Trophoblast cell (in vitro differentiated cells and primary cell): ENCODE results near the gene MYO15A. TPM values are rescaled to one million over a fixed set of nuclear protein-coding genes. Genes with fewer than 3 reads are reported as not detected.

ENCODE experiments used
- DNase-seq, 2 donors: peaks; one replicate each; pipeline ENCODE4 v3.0.0-alpha.2; 2016
- H2AFZ ChIP-seq: 2 replicates; pipeline ENCODE4 v1.6.1; 2013; ENCODE audit warnings: low read length, moderate library complexity, mild to moderate bottlenecking; ENCODE audit not compliant: insufficient read depth, poor library complexity
- H2AK5ac ChIP-seq: 2 replicates; pipeline ENCODE4 v1.6.1; 2013; ENCODE audit warnings: mild to moderate bottlenecking, low read length
- H2BK120ac ChIP-seq: 2 replicates; pipeline ENCODE4 v1.6.1; 2013; ENCODE audit warnings: low read length, mild to moderate bottlenecking, moderate library complexity; ENCODE audit not compliant: insufficient read depth, poor library complexity
- H2BK12ac ChIP-seq: 2 replicates; pipeline ENCODE4 v1.6.1; 2013; ENCODE audit warnings: mild to moderate bottlenecking, low read length, moderate library complexity
- H2BK5ac ChIP-seq: 2 replicates; pipeline ENCODE4 v1.6.1; 2013; ENCODE audit warnings: low read length, low read depth, moderate library complexity, mild to moderate bottlenecking; ENCODE audit not compliant: poor library complexity
- H3K14ac ChIP-seq: 2 replicates; pipeline ENCODE4 v1.6.1; 2013; ENCODE audit warnings: mild to moderate bottlenecking, low read length
- H3K18ac ChIP-seq: 2 replicates; pipeline ENCODE4 v1.6.1; 2013; ENCODE audit warnings: mild to moderate bottlenecking, low read length
- H3K23ac ChIP-seq: 2 replicates; pipeline ENCODE4 v1.6.1; 2013; ENCODE audit warnings: low read length
- H3K27ac ChIP-seq: 2 replicates; pipeline ENCODE4 v1.5.1; 2013; ENCODE audit warnings: low read depth, mild to moderate bottlenecking, inconsistent platforms, low read length, moderate library complexity
- H3K27me3 ChIP-seq: 2 replicates; pipeline ENCODE4 v1.6.1; 2013; ENCODE audit warnings: inconsistent platforms, mild to moderate bottlenecking, low read length, moderate library complexity; ENCODE audit not compliant: insufficient read depth
- H3K36me3 ChIP-seq, 2 experiments: 1 replicate in 1 of 2; 2 replicates in 1 of 2; pipeline ENCODE4 v1.6.1; 2013; ENCODE audit warnings: low read length in 2 of 2, mild to moderate bottlenecking in 2 of 2, moderate library complexity in 1 of 2; ENCODE audit not compliant: insufficient read depth in 2 of 2, control insufficient read depth in 1 of 2
- H3K4ac ChIP-seq: 2 replicates; pipeline ENCODE4 v1.6.1; 2013; ENCODE audit warnings: low read depth, mild to moderate bottlenecking, low read length, moderate library complexity
- H3K4me1 ChIP-seq, 2 experiments: 1 replicate in 1 of 2; 2 replicates in 1 of 2; pipeline ENCODE4 v1.6.1; 2013; ENCODE audit warnings: low read length in 2 of 2, mild to moderate bottlenecking in 2 of 2, moderate library complexity in 1 of 2; ENCODE audit not compliant: insufficient read depth in 2 of 2, control insufficient read depth in 1 of 2
- H3K4me2 ChIP-seq: 2 replicates; pipeline ENCODE4 v1.6.1; 2013; ENCODE audit warnings: inconsistent platforms, mild to moderate bottlenecking, low read length, moderate library complexity
- H3K4me3 ChIP-seq: 2 replicates; pipeline ENCODE4 v1.5.1; 2013; ENCODE audit warnings: mild to moderate bottlenecking, low read depth, low read length, inconsistent platforms
- H3K79me1 ChIP-seq: one replicate; pipeline ENCODE4 v1.6.1; 2013; ENCODE audit warnings: low read length
- H3K79me2 ChIP-seq: 2 replicates; pipeline ENCODE4 v1.6.1; 2013; ENCODE audit warnings: low read length, mild to moderate bottlenecking; ENCODE audit not compliant: control insufficient read depth, insufficient read depth, poor library complexity
- H3K9ac ChIP-seq: 2 replicates; pipeline ENCODE4 v1.6.1; 2013; ENCODE audit warnings: mild to moderate bottlenecking, low read length
- H3K9me3 ChIP-seq: 2 replicates; pipeline ENCODE4 v1.6.1; 2013; ENCODE audit warnings: low read depth, mild to moderate bottlenecking, control low read depth, inconsistent platforms, low read length; ENCODE audit not compliant: insufficient read depth
- H4K12ac ChIP-seq: 2 replicates; pipeline ENCODE4 v1.6.1; 2013; ENCODE audit warnings: low read depth, mild to moderate bottlenecking, low read length, moderate library complexity
- H4K8ac ChIP-seq: 2 replicates; pipeline ENCODE4 v1.6.1; 2013; ENCODE audit warnings: low read depth, mild to moderate bottlenecking, low read length, moderate library complexity
- H4K91ac ChIP-seq: one replicate; pipeline ENCODE4 v1.6.1; 2013; ENCODE audit warnings: low read depth, mild to moderate bottlenecking, low read length, moderate library complexity
- WGBS: extraction: QIAGEN DNeasy Blood & Tissue Kit; methylation state at CpG from one replicate; pipeline ENCODE4 v1.1.7; 2013; ENCODE audit warnings: missing lambda C conversion rate; ENCODE audit not compliant: insufficient read length, insufficient coverage; ENCODE audit errors: extremely low coverage; 5-methylcytosine and 5-hydroxymethylcytosine counted together
- polyA plus RNA-seq: library from polyadenylated mRNA; stranded (reverse); fragments of 200-250 nt; gene quantifications from 2 replicates; pipeline ENCODE4 v1.2.3, GENCODE V29; 2013

The MYO15A gene
- 0.43 and 0.56 TPM in 2 replicates for polyA plus RNA-seq

DNA sequence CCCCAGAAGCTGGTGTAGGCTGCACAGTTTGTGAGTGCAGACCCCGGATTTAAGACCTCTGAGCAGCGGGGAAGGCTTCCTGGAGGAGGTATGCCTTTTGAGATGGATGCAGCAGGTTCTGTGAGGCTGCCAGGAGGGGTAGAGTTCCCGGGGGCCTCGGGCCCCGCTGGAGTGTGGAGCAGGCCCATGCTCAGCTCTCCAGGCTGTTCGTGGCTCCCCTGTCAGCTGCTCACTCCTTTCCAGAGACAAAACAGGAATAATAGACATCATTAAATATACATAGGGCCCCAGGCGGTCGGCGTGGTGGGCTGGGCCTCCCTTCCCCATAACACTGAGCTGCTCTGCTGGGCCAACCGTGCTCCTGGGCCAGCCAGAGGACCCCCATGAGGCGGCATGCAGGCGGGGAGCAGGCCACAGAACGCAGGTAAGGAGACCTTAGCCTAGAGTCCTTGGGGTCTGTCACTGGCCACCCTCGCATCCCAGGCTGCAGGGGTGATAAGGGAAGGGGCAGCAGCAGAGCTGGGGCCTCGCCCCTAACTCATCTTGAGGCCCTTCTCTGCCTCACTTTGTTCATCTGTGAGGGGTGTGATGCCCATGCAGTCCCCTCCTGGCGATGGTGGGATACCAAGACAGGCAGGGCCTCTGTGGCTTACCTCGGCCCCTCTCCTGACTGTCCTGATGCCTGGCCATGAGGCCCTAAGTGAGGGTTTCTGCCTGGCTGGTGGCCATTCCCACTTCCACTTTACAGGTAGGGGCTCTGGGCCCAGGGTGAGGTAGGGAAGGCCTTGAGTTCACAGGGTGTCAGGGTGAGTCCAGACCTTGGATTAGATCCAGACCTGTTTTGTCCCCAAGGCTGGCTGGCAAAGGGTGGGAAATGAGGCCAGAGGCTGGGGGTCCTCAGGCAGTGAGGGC, at the start of gene MYO15A:
Gene MYO15A (plus strand): TSS at position 356 of the 912 bp plus-strand sequence. CDS start 10,045 bp downstream, outside the sequence.
- Histone ChIP-seq H2BK12ac (no peak within 1 kb of the TSS), H2BK5ac (no peak within 1 kb of the TSS), H3K14ac (no peak within 1 kb of the TSS), H3K9me3 (peaks cover 2% of the 10 kb centered on the region), H4K12ac (no peak within 1 kb of the TSS), H3K18ac (no peak within 1 kb of the TSS), H3K9ac (no peak within 1 kb of the TSS), H3K36me3 (peaks cover 33 to 36% of the 10 kb centered on the region in 2 experiments), H3K27ac (no peak within 1 kb of the TSS), H3K27me3 (no peaks in the 10 kb centered on the region), H3K4me3 (no peak within 1 kb of the TSS), H3K23ac (no peak within 1 kb of the TSS), H4K91ac (no peak within 1 kb of the TSS), H3K4me1 (peaks cover 0 to 3% of the 10 kb centered on the region in 2 experiments), H2AK5ac (no peak within 1 kb of the TSS), H3K4me2 (no peak within 1 kb of the TSS), H3K4ac (no peak within 1 kb of the TSS), H4K8ac (no peak within 1 kb of the TSS), H2BK120ac (no peak within 1 kb of the TSS), H3K79me1 (no peaks in the 10 kb centered on the region), H3K79me2 (no peaks in the 10 kb centered on the region), H2AFZ (no peak within 1 kb of the TSS)
- no CpG with 5 or more reads among the region's 17 CpGs for WGBS
- no peak for DNase-seq

DNA sequence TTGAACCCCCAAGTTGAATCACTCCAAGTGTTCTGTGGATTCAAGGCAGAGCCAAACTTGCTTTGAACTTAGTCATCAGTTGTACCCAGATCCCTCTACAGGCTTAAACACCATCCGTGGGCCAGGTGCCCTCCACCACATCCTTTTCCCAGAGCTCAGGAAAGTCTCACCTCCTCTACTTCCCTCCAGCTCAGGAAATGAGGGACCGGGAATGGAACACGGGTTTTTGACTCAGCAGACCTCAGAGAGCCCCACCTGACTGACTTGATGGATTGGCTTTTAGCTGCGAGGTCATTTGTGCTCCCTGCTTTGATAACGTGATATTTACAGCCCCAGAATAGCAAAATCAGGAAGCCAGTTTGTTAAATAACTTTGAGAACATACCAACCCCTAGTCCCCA, 49.3 kb upstream of the MYO15A start:
- H4K91ac ChIP-seq: no peak overlapping the region
- no peak overlapping the region for H2AK5ac ChIP-seq
- H3K9me3 ChIP-seq: no peaks in the 10 kb centered on the region
- H3K27me3 ChIP-seq: no peaks in the 10 kb centered on the region
- WGBS: no CpG with 5 or more reads among the region's 5 CpGs
- no peak overlapping the region for H3K27ac ChIP-seq
- no peak overlapping the region for H3K4me3 ChIP-seq
- no peak overlapping the region for H3K4me2 ChIP-seq
- H3K9ac ChIP-seq: no peak overlapping the region
- H3K79me1 ChIP-seq: no peaks in the 10 kb centered on the region
- no peak overlapping the region for H3K23ac ChIP-seq
- no peaks in the 10 kb centered on the region for H3K79me2 ChIP-seq
- H4K12ac ChIP-seq: no peak overlapping the region
- H2AFZ ChIP-seq: no peak overlapping the region
- H3K4me1 ChIP-seq: no peaks in the 10 kb centered on the region
- no peak overlapping the region for H2BK12ac ChIP-seq
- no peak for DNase-seq
- H3K36me3 ChIP-seq: peaks cover 23 to 26% of the 10 kb centered on the region in 2 experiments
- no peak overlapping the region for H3K14ac ChIP-seq
- H3K4ac ChIP-seq: no peak overlapping the region
- no peak overlapping the region for H2BK120ac ChIP-seq
- no peak overlapping the region for H4K8ac ChIP-seq
- no peak overlapping the region for H3K18ac ChIP-seq
- H2BK5ac ChIP-seq: no peak overlapping the region

- no peak overlapping the region for H3K23ac ChIP-seq
- no CpG with 5 or more reads among the region's 2 CpGs for WGBS
Measured at GRCh38 chr17:18064053-18064452, 44.5 kb upstream of the MYO15A start.

DNA sequence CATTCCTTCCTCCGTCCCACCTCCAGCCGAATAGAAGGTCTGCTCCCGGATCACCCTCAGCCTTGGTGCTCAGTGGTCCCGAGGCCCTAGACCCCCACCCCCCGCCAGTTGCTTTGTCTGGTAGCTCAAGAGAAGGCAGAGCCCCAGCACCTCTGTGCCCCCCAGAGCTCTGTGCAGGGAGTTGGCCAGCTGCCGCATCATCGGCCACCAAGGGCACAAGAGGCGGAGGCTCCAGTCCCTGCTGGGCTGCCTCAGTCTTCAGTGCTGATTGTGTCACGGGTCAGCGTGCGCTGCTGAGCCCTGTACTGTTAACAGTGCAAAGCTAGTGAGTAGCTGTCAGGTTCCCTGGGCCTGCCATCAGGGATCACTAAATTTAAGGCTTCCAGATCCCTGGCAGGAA, 43.0 kb upstream of the MYO15A start:
- no peak overlapping the region for H3K18ac ChIP-seq
- WGBS: no CpG with 5 or more reads among the region's 11 CpGs

More at GRCh38 chr17:18064053-18064452, 44.5 kb upstream of the MYO15A start:
- H3K4me1 ChIP-seq: no peaks in the 10 kb centered on the region
- no peak overlapping the region for H3K4me2 ChIP-seq
- no peak overlapping the region for H2BK5ac ChIP-seq
- H3K4ac ChIP-seq: no peak overlapping the region
- no peak overlapping the region for H3K14ac ChIP-seq
- no peak overlapping the region for H2AK5ac ChIP-seq
- no peak overlapping the region for H3K4me3 ChIP-seq
- H4K91ac ChIP-seq: no peak overlapping the region
- H2AFZ ChIP-seq: no peak overlapping the region
- no peak overlapping the region for H3K18ac ChIP-seq
- no peak overlapping the region for H2BK12ac ChIP-seq
- H3K36me3 ChIP-seq: peaks cover 23 to 26% of the 10 kb centered on the region in 2 experiments
- no peak for DNase-seq
- no peak overlapping the region for H4K12ac ChIP-seq
- no peak overlapping the region for H3K9ac ChIP-seq
- H3K27ac ChIP-seq: no peak overlapping the region
- no peak overlapping the region for H2BK120ac ChIP-seq
- H3K9me3 ChIP-seq: no peaks in the 10 kb centered on the region
- no peaks in the 10 kb centered on the region for H3K79me1 ChIP-seq
- no peaks in the 10 kb centered on the region for H3K79me2 ChIP-seq
- no peak overlapping the region for H4K8ac ChIP-seq
- no peaks in the 10 kb centered on the region for H3K27me3 ChIP-seq

More for the DNA sequence above, 43.0 kb upstream of the MYO15A start:
- Histone ChIP-seq H3K27me3 (no peaks in the 10 kb centered on the region), H4K12ac (no peak overlapping the region), H2BK12ac (no peak overlapping the region), H2AK5ac (no peak overlapping the region), H3K14ac (no peak overlapping the region), H3K4ac (no peak overlapping the region), H4K8ac (no peak overlapping the region), H3K4me2 (no peak overlapping the region), H2BK120ac (no peak overlapping the region), H3K36me3 (peaks cover 20 to 22% of the 10 kb centered on the region in 2 experiments), H3K4me3 (no peak overlapping the region), H3K79me1 (no peaks in the 10 kb centered on the region), H2AFZ (no peak overlapping the region), H2BK5ac (no peak overlapping the region), H4K91ac (no peak overlapping the region), H3K79me2 (no peaks in the 10 kb centered on the region), H3K9me3 (no peaks in the 10 kb centered on the region), H3K4me1 (no peaks in the 10 kb centered on the region), H3K9ac (no peak overlapping the region), H3K27ac (no peak overlapping the region), H3K23ac (no peak overlapping the region)
- no peak for DNase-seq
